Stomach (tissue), 9 donors: ENCODE results near the gene HTT. TPM values are rescaled to one million over a fixed set of nuclear protein-coding genes. Genes with fewer than 3 reads are reported as not detected.

Source experiments
- DNase-seq, 2 donors: peaks; one replicate each; pipeline versions ENCODE4 v3.0.0 to v3.0.0-alpha.2; 2013 to 2019
- H3K27ac ChIP-seq, 5 donors: fragments of 200-600 bp in 4 of 5; sonication (generic) in 4 of 5; one replicate each; pipeline ENCODE4 v1.5.1; 2013 to 2019; ENCODE audit warnings: mild to moderate bottlenecking in 1 of 5, moderate library complexity in 1 of 5
- H3K27me3 ChIP-seq, 3 donors: fragments of 200-600 bp; sonication (generic); one replicate each; pipeline ENCODE4 v1.5.1; 2017 to 2019; ENCODE audit warnings: mixed run types in 1 of 3
- H3K36me3 ChIP-seq, 4 donors: fragments of 200-600 bp; sonication (generic); 1 replicate in 3 of 4; 2 replicates in 1 of 4; pipeline ENCODE4 v1.5.1; 2016 to 2019
- H3K4me1 ChIP-seq, 4 donors: fragments of 200-600 bp; sonication (generic); one replicate each; pipeline ENCODE4 v1.5.1; 2016 to 2019
- H3K4me3 ChIP-seq, 4 donors: fragments of 200-600 bp; sonication (generic) in 3 of 4; one replicate each; pipeline ENCODE4 v1.5.1; 2016 to 2019; ENCODE audit warnings: mild to moderate bottlenecking in 1 of 4
- H3K9me3 ChIP-seq, 4 donors: fragments of 200-600 bp; sonication (generic); one replicate each; pipeline ENCODE4 v1.5.1; 2016 to 2019
- EP300 ChIP-seq: sonication (generic); formaldehyde crosslinking; IDR thresholded peaks from one replicate; pipeline ENCODE4 v1.6.1; 2017; ENCODE audit warnings: antibody characterized with exemption
- POLR2A ChIP-seq, 4 donors: fragments of 450-650 bp; IDR thresholded peaks; one replicate each; pipeline ENCODE4 v1.6.1; 2016; ENCODE audit warnings: antibody characterized with exemption in 4 of 4, control low read depth in 2 of 4, mild to moderate bottlenecking in 1 of 4, moderate library complexity in 1 of 4
- POLR2AphosphoS5 ChIP-seq, 3 donors: sonication (generic); formaldehyde crosslinking; IDR thresholded peaks; one replicate each; pipeline ENCODE4 v1.6.1; 2016; ENCODE audit warnings: antibody characterized with exemption in 3 of 3
- WGBS, 5 donors: extraction: QIAGEN DNeasy Blood & Tissue Kit in 3 of 5; methylation state at CpG; one replicate each; pipeline versions ENCODE4 v1.1.5 to v1.1.7; 2013 to 2018; 5-methylcytosine and 5-hydroxymethylcytosine counted together
- intact Hi-C: fragments of 100-400 bp; cut with DNase I; formaldehyde crosslinking; loops from one replicate; pipeline ENCODE4 v1.15.1; 2023; ENCODE audit warnings: low total_unique reads
- polyA plus RNA-seq, 3 donors: library from polyadenylated mRNA; stranded (reverse); fragments of 200-250 nt; gene quantifications; one replicate each; pipeline ENCODE4 v1.2.3, GENCODE V29; 2013
- total RNA-seq, 5 donors: library from RNA; depleted of rRNA; stranded (reverse); fragments of >200 nt; gene quantifications; one replicate each; pipeline versions ENCODE4 v1.1.0 to v1.2.3, GENCODE V29; 2014 to 2016
- TF ChIP-seq, protein P1 (sequence below), 7 experiments: fragments of 450-650 bp in 4 of 7; fragments of 200-600 bp in 3 of 7; sonication (generic) in 3 of 7; IDR thresholded peaks; one replicate each; pipeline ENCODE4 v1.5.1; 2016 to 2019; ENCODE audit warnings: antibody characterized with exemption in 7 of 7, control low read depth in 2 of 7, mild to moderate bottlenecking in 1 of 7
- donor health status: healthy with polysubstance abuse.
- donor health status: Bipolar disorder and iron deficiency.
- donor health status: healthy.

HTT gene
- total and polyA plus RNA-seq, 8 donors, result 3.4 to 95.7 (median 41.6) TPM

DNA sequence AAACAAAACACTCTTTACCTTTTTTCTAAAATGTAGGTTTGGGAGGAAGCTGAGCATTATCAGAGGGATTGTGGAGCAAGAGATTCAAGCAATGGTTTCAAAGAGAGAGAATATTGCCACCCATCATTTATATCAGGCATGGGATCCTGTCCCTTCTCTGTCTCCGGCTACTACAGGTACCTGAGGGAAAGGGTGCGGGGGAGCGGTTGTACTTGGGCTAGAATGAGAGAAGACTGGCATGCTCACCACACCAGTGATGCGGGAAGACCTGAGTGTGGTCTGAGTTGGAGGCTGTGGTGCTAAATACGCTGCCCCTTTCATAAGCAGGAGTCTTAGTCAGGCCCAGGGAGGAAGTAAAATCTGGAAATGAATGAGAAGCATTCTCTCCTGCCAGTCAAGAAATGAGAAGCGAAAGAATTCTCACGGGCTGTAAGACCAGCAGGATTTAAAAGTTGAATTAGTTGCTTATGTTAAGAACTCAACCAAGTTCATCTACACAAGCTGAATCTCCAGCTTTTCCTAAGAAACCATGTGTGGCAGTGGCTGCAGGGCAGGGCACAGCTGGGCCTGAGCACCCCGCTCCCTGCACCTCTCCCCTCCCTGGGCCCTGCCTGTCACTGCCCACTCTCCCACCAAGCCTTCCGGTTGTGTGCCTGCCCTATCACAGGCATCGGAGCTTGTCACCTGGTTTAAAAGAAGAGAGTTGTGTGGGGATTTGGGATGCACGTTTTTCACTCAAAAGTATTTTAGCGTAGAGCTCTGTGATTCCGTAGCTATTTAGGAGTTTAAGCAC, 149.7 kb downstream of the HTT start:
- Histone ChIP-seq H3K4me1 (peaks cover 0 to 15% (median 7%) of the 10 kb centered on the region in 4 donors), H3K4me3 (no peak overlapping the region), H3K27ac (peak overlapping the region in 1 of 5 donors; percentile 12), H3K36me3 (peaks cover 75 to 95% (median 94%) of the 10 kb centered on the region in 4 donors), H3K9me3 (no peaks in the 10 kb centered on the region), H3K27me3 (no peaks in the 10 kb centered on the region)
- no peak for DNase-seq
- TF ChIP-seq EP300 (no peak), POLR2AphosphoS5 (IDR thresholded peaks at IDR 0.05) (no peak), POLR2A (IDR thresholded peaks at IDR 0.05) (no peak)
- TF ChIP-seq, protein P1, sequence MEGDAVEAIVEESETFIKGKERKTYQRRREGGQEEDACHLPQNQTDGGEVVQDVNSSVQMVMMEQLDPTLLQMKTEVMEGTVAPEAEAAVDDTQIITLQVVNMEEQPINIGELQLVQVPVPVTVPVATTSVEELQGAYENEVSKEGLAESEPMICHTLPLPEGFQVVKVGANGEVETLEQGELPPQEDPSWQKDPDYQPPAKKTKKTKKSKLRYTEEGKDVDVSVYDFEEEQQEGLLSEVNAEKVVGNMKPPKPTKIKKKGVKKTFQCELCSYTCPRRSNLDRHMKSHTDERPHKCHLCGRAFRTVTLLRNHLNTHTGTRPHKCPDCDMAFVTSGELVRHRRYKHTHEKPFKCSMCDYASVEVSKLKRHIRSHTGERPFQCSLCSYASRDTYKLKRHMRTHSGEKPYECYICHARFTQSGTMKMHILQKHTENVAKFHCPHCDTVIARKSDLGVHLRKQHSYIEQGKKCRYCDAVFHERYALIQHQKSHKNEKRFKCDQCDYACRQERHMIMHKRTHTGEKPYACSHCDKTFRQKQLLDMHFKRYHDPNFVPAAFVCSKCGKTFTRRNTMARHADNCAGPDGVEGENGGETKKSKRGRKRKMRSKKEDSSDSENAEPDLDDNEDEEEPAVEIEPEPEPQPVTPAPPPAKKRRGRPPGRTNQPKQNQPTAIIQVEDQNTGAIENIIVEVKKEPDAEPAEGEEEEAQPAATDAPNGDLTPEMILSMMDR (IDR thresholded peaks at IDR 0.05), result no peak
- intact Hi-C loops, result no loop called here
- WGBS, 5 donors, result 90 to 95% (median 94%) methylated on average over 13 of the region's 13 CpGs

DNA sequence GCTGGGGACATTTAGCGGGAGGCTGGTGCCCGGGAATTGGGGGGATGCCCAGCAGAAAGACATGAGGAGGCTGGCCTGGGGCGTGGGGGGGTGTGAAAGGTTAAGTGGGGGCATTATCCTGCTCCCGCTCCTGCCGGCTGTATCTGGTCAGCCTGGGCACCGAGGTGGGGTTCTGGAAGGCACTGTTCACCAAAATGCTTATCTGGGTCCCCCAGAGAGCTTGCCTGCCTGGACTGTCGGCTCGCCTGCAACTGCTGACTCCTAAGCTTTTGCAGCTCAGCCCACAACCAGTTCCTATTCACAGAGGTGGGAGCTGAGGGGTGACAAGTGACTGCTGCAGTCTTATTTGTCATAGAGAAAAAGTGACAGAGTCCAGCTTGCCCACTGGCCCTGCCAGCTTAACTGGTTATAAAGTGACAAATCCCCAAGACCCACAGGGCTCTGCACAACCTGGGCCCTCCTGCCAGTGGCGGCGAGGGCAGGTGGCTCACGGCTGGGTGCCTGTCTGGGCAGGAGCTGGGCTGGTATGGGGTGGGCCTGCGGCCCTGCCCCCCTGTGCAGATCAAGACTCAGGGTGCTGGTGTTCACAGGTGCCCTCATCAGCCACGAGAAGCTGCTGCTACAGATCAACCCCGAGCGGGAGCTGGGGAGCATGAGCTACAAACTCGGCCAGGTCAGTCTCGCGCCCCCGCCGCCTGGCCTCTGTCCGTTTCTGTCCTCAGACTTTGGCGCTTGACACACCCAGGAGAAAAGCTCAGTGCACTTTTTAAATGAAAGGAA, 150.8 kb downstream of the HTT start:
- WGBS, 5 donors, result 87 to 93% (median 90%) methylated on average over 18 to 22 of the region's 22 CpGs
- Histone ChIP-seq H3K36me3 (peaks cover 75 to 95% (median 94%) of the 10 kb centered on the region in 4 donors), H3K27ac (peak overlapping the region in 1 of 5 donors; percentile 60), H3K4me1 (peaks cover 0 to 15% (median 7%) of the 10 kb centered on the region in 4 donors), H3K27me3 (no peaks in the 10 kb centered on the region), H3K9me3 (no peaks in the 10 kb centered on the region), H3K4me3 (no peak overlapping the region)
- no peak for TF ChIP-seq EP300
- no peak for TF ChIP-seq POLR2A (IDR thresholded peaks at IDR 0.05)
- TF ChIP-seq, protein P1 (IDR thresholded peaks at IDR 0.05), result no peak
- TF ChIP-seq POLR2AphosphoS5 (IDR thresholded peaks at IDR 0.05), result no peak
- DNase-seq, result no peak
- intact Hi-C loops, result no loop called here

DNA sequence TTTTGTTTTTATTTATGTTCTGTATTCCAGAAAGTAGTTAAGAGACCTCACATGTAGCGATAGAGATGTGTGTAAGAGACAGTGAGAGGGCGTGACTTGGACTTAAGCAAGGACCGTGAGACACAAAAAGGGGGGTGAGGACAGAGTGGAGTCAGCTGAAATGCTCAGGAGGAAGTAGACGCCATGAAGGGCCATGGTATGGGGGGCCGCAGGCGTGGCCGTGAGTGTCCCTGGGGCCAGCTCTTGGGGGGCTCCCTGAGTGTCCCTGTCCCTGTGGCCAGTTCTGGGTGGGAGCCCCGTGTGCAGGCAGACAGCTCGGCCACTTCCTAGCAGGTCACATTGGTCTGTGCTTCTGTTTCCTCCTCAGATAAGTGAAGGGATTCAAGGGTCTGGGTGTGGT, 151.5 kb downstream of the HTT start:
- intact Hi-C loops, result no loop called here
- H3K4me1 ChIP-seq, result peaks cover 0 to 15% (median 7%) of the 10 kb centered on the region in 4 donors
- WGBS, 5 donors, result 68 to 86% (median 82%) methylated on average over 9 of the region's 9 CpGs
- H3K4me3 ChIP-seq, result no peak overlapping the region
- no peak for DNase-seq
- H3K27ac ChIP-seq, result peak overlapping the region in 4 of 5 donors; percentile 17 to 74 (median 51)
- TF ChIP-seq, protein P1 (IDR thresholded peaks at IDR 0.05), result no peak
- TF ChIP-seq EP300 (no peak), POLR2AphosphoS5 (IDR thresholded peaks at IDR 0.05) (no peak), POLR2A (IDR thresholded peaks at IDR 0.05) (no peak)
- peaks cover 75 to 95% (median 94%) of the 10 kb centered on the region in 4 donors for H3K36me3 ChIP-seq
- no peaks in the 10 kb centered on the region for H3K27me3 ChIP-seq
- no peaks in the 10 kb centered on the region for H3K9me3 ChIP-seq

DNA sequence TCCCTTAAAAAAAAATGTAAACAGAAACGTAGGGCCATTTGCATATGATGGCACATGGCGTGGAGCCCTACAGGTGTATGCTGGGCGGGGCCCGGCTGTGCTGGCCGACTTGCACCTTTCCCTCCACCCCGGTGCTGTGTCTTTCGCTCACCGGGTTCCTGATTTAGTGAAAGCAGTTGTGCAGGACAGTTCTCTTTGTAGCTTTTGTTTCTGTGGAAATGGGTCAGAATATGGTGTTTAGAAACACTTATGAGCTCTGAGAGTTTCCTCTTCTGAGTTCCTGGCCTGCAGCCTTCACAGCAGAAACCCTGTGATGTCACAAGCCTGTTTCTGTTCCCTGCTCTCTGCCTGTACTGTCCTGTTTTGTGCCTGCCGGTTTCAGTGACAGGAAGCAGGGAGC, 152.0 kb downstream of the HTT start:
- Histone ChIP-seq H3K27ac (peak overlapping the region in 4 of 5 donors; percentile 17 to 74 (median 51)), H3K4me3 (no peak overlapping the region), H3K36me3 (peaks cover 75 to 95% (median 94%) of the 10 kb centered on the region in 4 donors), H3K4me1 (peaks cover 0 to 15% (median 7%) of the 10 kb centered on the region in 4 donors), H3K27me3 (no peaks in the 10 kb centered on the region), H3K9me3 (no peaks in the 10 kb centered on the region)
- peak in 1 of 2 donors; percentile 38 for DNase-seq
- TF ChIP-seq POLR2A (IDR thresholded peaks at IDR 0.05) (no peak), POLR2AphosphoS5 (IDR thresholded peaks at IDR 0.05) (no peak), EP300 (no peak)
- TF ChIP-seq, protein P1 (IDR thresholded peaks at IDR 0.05), result no peak
- intact Hi-C loops, result no loop called here
- WGBS, 5 donors, result 43 to 57% (median 55%) methylated on average over 9 of the region's 9 CpGs
